GM23338 (cell line): ENCODE results near the gene SYNE2. TPM values are rescaled to one million over a fixed set of nuclear protein-coding genes. Genes with fewer than 3 reads are reported as not detected.

Source experiments
- ATAC-seq: fragments of 200-7000 bp; cut with Tn5 transposase; 3 replicates; pipeline ENCODE4 v1.9.1; 2020
- DNase-seq: peaks from one replicate; pipeline ENCODE4 v3.0.0-alpha.2; 2015; ENCODE audit warnings: low spot score
- H2AFZ ChIP-seq: fragments of 200-600 bp; sonication (generic); 2 replicates; pipeline ENCODE4 v1.8.0; 2016; ENCODE audit warnings: antibody characterized with exemption, mild to moderate bottlenecking, moderate library complexity
- H3F3A ChIP-seq: fragments of 200-600 bp; sonication (generic); replicated peaks from 2 replicates; pipeline ENCODE4 v1.8.0; 2017; ENCODE audit warnings: antibody characterized with exemption, mixed run types, low read depth
- H3K27ac ChIP-seq: fragments of 200-600 bp; sonication (generic); 2 replicates; pipeline ENCODE4 v1.6.1; 2016; ENCODE audit warnings: low read depth
- H3K27me3 ChIP-seq: fragments of 200-600 bp; sonication (generic); 2 replicates; pipeline ENCODE4 v1.8.0; 2016; ENCODE audit warnings: mild to moderate bottlenecking, mixed run types, moderate library complexity; ENCODE audit not compliant: insufficient read depth
- H3K36me3 ChIP-seq: fragments of 200-600 bp; sonication (generic); 2 replicates; pipeline ENCODE4 v1.8.0; 2016; ENCODE audit warnings: mild to moderate bottlenecking; ENCODE audit not compliant: insufficient read depth
- H3K4me1 ChIP-seq: fragments of 200-600 bp; sonication (generic); 2 replicates; pipeline ENCODE4 v1.8.0; 2016; ENCODE audit warnings: mild to moderate bottlenecking, moderate library complexity; ENCODE audit not compliant: insufficient read depth
- H3K4me2 ChIP-seq: fragments of 200-600 bp; sonication (generic); 2 replicates; pipeline ENCODE4 v1.7.1; 2017; ENCODE audit warnings: mixed run types
- H3K4me3 ChIP-seq: fragments of 200-600 bp; sonication (generic); 2 replicates; pipeline ENCODE4 v1.6.1; 2016; ENCODE audit warnings: mixed run types
- H3K79me2 ChIP-seq: fragments of 200-600 bp; sonication (generic); replicated peaks from 2 replicates; pipeline ENCODE4 v1.8.0; 2017; ENCODE audit warnings: mild to moderate bottlenecking; ENCODE audit not compliant: insufficient read depth
- H3K9me2 ChIP-seq: fragments of 200-600 bp; sonication (generic); 2 replicates; pipeline ENCODE4 v1.8.0; 2017; ENCODE audit not compliant: insufficient read depth
- H4K20me1 ChIP-seq: fragments of 200-600 bp; sonication (generic); replicated peaks from 2 replicates; pipeline ENCODE4 v1.8.0; 2017; ENCODE audit warnings: mild to moderate bottlenecking; ENCODE audit not compliant: insufficient read depth
- H3K27ac Mint-ChIP-seq: 2 replicates; pipeline ENCODE4 v1.8.0; 2020; ENCODE audit warnings: inconsistent platforms, mild to moderate bottlenecking, moderate library complexity, mixed read lengths
- H3K27me3 Mint-ChIP-seq: 3 replicates; pipeline ENCODE4 v1.8.0; 2022; ENCODE audit warnings: low read depth, mild to moderate bottlenecking, moderate library complexity, mixed read lengths, inconsistent platforms; ENCODE audit not compliant: insufficient read depth, poor library complexity
- H3K36me3 Mint-ChIP-seq: 3 replicates; pipeline ENCODE4 v1.8.0; 2021; ENCODE audit warnings: low read depth, mild to moderate bottlenecking, inconsistent platforms, moderate library complexity, mixed read lengths
- H3K4me1 Mint-ChIP-seq: 3 replicates; pipeline ENCODE4 v1.8.0; 2020; ENCODE audit warnings: mild to moderate bottlenecking, inconsistent platforms, mixed read lengths
- H3K4me3 Mint-ChIP-seq: 3 replicates; pipeline ENCODE4 v1.8.0; 2021; ENCODE audit warnings: moderate library complexity, mild to moderate bottlenecking, inconsistent platforms, mixed read lengths
- H3K9me3 Mint-ChIP-seq: 3 replicates; pipeline ENCODE4 v1.8.0; 2020; ENCODE audit warnings: moderate library complexity, mild to moderate bottlenecking, inconsistent platforms, mixed read lengths
- CREB1 ChIP-seq: fragments of 250-450 bp; sonication (Bioruptor Pico); IDR thresholded peaks from 2 replicates; pipeline ENCODE4 v1.5.0; 2020; ENCODE audit warnings: low read depth, mild to moderate bottlenecking, moderate library complexity
- CTCF ChIP-seq, 2 experiments: fragments of 200-600 bp in 1 of 2; sonication (generic) in 1 of 2; conservative IDR thresholded peaks; 2 replicates each; pipeline versions ENCODE4 v1.5.1 to v1.6.1; 2016 to 2017; ENCODE audit warnings: antibody characterized with exemption in 2 of 2, low read depth in 2 of 2, mild to moderate bottlenecking in 2 of 2, moderate library complexity in 1 of 2
- ETS1 ChIP-seq: IDR thresholded peaks from 2 replicates; pipeline ENCODE4 v1.6.1; 2016; ENCODE audit warnings: antibody characterized with exemption
- EZH2 ChIP-seq: fragments of 200-600 bp; sonication (generic); IDR thresholded peaks from one replicate; pipeline ENCODE4 v1.8.0; 2017; ENCODE audit warnings: antibody characterized with exemption, mild to moderate bottlenecking, low read depth; ENCODE audit not compliant: unreplicated experiment
- EZH2phosphoT487 ChIP-seq: fragments of 200-600 bp; sonication (generic); IDR thresholded peaks from one replicate; pipeline ENCODE4 v1.8.1; 2018; ENCODE audit warnings: antibody characterized with exemption; ENCODE audit not compliant: unreplicated experiment
- JUNB ChIP-seq: IDR thresholded peaks from one replicate; pipeline ENCODE4 v1.6.1; 2016; ENCODE audit warnings: antibody characterized with exemption; ENCODE audit not compliant: unreplicated experiment
- NANOG ChIP-seq: IDR thresholded peaks from 2 replicates; pipeline ENCODE4 v1.6.1; 2016; ENCODE audit warnings: antibody characterized with exemption, borderline replicate concordance
- POLR2AphosphoS5 ChIP-seq: IDR thresholded peaks from 2 replicates; pipeline ENCODE4 v1.6.1; 2016; ENCODE audit warnings: antibody characterized with exemption, low read depth
- REST ChIP-seq: IDR thresholded peaks from one replicate; pipeline ENCODE4 v1.6.1; 2018; ENCODE audit warnings: antibody characterized with exemption; ENCODE audit not compliant: unreplicated experiment
- STAT1 ChIP-seq: IDR thresholded peaks from one replicate; pipeline ENCODE4 v1.6.1; 2016; ENCODE audit warnings: antibody characterized with exemption; ENCODE audit not compliant: unreplicated experiment
- ZNF331 ChIP-seq: fragments of 250-450 bp; sonication (Bioruptor Pico); IDR thresholded peaks from 2 replicates; pipeline ENCODE4 v1.5.0; 2020; ENCODE audit warnings: low read depth, mild to moderate bottlenecking, moderate library complexity
- ZNF462 ChIP-seq: fragments of 250-450 bp; sonication (Bioruptor Pico); IDR thresholded peaks from 2 replicates; pipeline ENCODE4 v1.5.0; 2020; ENCODE audit warnings: mild to moderate bottlenecking, moderate library complexity
- polyA plus RNA-seq: library from polyadenylated mRNA; unstranded; fragments of >200 nt; fragmentation: Nextera tagmentation; extraction: Ambion mirVana; gene quantifications from 2 replicates; pipeline ENCODE4 v1.2.1, GENCODE V29; 2016
- total RNA-seq: library from RNA; depleted of rRNA; stranded (reverse); fragments of >200 nt; shearing (Covaris generic); gene quantifications from 2 replicates; pipeline ENCODE4 v1.2.3, GENCODE V29; 2014

Gene SYNE2
- total and polyA plus RNA-seq, 2 experiments from 2014 or later, result 34.3 to 86.5 TPM

GRCh38 chr14:63897721-63898163, 44.9 kb downstream of the SYNE2 start (continued):
- no peak for TF ChIP-seq REST
- no peak for TF ChIP-seq EZH2phosphoT487
- no peak for TF ChIP-seq CREB1 (CRISPR knock-in tag)
- no peak for TF ChIP-seq NANOG
- no peak for TF ChIP-seq POLR2AphosphoS5

GRCh38 chr14:63899953-63900352, 47.1 kb downstream of the SYNE2 start:
- Histone ChIP-seq H3K9me2 (no peaks in the 10 kb centered on the region), H3K36me3 (no peaks in the 10 kb centered on the region), H3K4me2 (no peak overlapping the region), H3K4me3 (no peak overlapping the region), H3K79me2 (peaks cover 44% of the 10 kb centered on the region), H3F3A (no peaks in the 10 kb centered on the region), H3K27me3 (no peaks in the 10 kb centered on the region), H3K4me1 (peaks cover 26% of the 10 kb centered on the region), H4K20me1 (no peaks in the 10 kb centered on the region), H2AFZ (no peak overlapping the region), H3K27ac (no peak overlapping the region)
- no peak for DNase-seq
- Mint-ChIP-seq H3K36me3 (peaks cover 4% of the 10 kb centered on the region; the same call in 1 of the 3 replicates), H3K4me1 (peaks cover 21% of the 10 kb centered on the region), H3K27ac (no peak overlapping the region), H3K27me3 (peaks cover under 1% of the 10 kb centered on the region), H3K4me3 (no peak overlapping the region), H3K9me3 (no peaks in the 10 kb centered on the region; the same call in 2 of the 3 replicates)
- no peak for ATAC-seq
- no peak for TF ChIP-seq ZNF462
- TF ChIP-seq STAT1, result no peak
- no peak for TF ChIP-seq CTCF (conservative IDR thresholded peaks at IDR 0.05; ENCODE audit: low read depth in 2 of 2)
- no peak for TF ChIP-seq CREB1 (CRISPR knock-in tag)
- TF ChIP-seq ETS1, result no peak
- no peak for TF ChIP-seq POLR2AphosphoS5
- TF ChIP-seq JUNB, result no peak
- no peak for TF ChIP-seq EZH2phosphoT487
- no peak for TF ChIP-seq EZH2
- TF ChIP-seq ZNF331 (CRISPR knock-in tag), result no peak
